VCaP (cell line): Measurements from ENCODE around the gene MIS18BP1.

Experiments used
- H3K27ac ChIP-seq: fragments of 450-650 bp; 2 replicates; pipeline ENCODE4 v1.5.1; 2017
- TF ChIP-seq, protein P1 (sequence below): fragments of 450-650 bp; conservative IDR thresholded peaks from 2 replicates; pipeline ENCODE4 v1.5.1; 2017; ENCODE audit warnings: mild to moderate bottlenecking, moderate library complexity

MIS18BP1 gene

DNA sequence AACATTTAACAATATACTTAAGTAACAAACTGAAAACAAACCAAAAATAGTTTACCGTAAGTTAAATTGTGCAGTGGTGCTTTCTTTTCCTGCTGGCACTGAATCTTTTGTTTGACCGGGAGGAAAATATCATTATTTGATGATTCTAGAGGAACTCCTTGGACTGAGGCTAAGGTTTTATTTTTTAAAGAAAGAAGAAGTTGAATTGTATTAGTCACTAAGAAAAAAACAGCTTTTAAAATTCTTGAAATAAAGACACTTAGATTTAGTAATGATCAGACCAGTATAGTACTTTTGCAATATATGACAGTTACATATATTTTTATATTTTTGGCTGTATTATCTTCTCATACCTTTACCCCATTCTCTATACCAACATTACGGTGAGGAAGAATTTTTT, 10.3 kb downstream of the MIS18BP1 start:
- TF ChIP-seq, protein P1, sequence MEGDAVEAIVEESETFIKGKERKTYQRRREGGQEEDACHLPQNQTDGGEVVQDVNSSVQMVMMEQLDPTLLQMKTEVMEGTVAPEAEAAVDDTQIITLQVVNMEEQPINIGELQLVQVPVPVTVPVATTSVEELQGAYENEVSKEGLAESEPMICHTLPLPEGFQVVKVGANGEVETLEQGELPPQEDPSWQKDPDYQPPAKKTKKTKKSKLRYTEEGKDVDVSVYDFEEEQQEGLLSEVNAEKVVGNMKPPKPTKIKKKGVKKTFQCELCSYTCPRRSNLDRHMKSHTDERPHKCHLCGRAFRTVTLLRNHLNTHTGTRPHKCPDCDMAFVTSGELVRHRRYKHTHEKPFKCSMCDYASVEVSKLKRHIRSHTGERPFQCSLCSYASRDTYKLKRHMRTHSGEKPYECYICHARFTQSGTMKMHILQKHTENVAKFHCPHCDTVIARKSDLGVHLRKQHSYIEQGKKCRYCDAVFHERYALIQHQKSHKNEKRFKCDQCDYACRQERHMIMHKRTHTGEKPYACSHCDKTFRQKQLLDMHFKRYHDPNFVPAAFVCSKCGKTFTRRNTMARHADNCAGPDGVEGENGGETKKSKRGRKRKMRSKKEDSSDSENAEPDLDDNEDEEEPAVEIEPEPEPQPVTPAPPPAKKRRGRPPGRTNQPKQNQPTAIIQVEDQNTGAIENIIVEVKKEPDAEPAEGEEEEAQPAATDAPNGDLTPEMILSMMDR, result no peak
- H3K27ac ChIP-seq, result no peak overlapping the region

DNA sequence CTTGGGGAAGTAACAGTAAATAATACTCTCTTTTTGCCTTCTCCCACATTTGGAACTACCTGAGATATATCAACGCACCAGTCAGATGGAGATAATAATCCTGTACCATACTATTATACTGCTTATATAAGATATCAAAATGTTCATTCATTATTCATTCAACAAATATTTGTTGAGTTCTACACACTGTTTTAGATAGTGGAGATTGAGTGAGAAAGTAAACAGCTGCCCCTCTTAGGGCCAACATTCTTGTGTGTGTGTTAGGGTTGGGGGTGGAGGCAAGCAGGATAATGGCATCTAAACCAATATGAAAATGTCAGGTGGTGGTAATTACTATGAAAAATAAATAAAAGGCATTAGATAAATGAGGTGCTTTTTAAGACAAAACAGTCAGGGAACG, 14.0 kb downstream of the MIS18BP1 start:
- TF ChIP-seq, protein P1, result no peak
- H3K27ac ChIP-seq, result no peak overlapping the region

DNA sequence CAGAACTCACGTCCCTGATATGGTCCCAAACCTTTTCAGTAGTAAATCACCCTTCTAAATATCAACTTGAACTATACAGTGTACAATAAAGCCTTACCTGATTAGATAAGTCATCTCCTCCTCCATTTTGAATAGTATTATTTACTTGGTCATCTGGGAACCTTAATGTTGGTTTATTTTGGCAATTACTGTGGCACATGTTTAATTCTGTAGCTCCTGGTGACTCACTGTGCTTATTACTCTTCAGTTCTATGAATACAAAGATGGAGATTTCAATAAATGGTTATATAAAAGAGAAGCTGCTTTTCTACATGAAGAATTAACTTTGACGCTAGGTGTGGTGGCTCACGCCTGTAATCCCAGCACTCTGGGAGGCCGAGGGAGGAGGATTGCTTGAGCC, 25.4 kb downstream of the MIS18BP1 start:
- H3K27ac ChIP-seq, result no peak overlapping the region
- TF ChIP-seq, protein P1, result no peak

DNA sequence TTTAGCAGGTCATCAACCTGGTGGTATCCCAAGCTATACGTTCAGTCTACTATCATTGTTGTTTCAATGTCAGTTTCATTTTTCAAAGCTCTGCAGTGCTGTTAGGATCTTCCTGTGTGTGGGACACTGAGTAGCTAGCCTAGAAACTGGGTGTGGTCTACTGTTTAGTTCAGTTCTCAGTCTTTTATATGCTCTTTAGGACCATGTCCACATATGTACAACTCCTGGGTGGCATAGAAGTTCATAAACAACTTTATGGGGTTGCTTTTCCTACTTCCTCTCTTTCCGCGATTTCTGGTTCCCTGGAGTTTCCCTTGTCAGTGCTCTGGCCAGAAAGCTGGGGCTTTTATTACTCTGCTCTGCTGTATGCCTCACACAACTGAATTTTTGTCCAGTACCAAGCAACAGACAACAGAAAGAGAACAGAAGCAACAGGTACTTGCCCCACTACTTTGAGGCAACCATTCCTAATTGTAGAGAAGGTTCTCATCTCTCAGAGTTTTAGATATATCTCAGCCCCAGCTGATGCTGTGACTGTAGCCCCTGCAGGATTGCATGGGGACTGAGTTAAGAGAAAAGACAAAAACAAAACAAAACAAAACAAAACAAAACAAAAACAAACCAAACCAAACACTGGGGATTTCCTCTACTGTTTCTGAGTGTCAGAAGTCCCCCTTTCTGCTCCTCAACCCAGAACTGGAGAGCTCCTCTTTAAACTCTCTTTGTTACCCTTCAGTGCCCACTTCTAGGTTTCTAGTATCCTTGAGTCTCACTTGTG, 30.3 kb downstream of the MIS18BP1 start:
- no peak overlapping the region for H3K27ac ChIP-seq
- TF ChIP-seq, protein P1, result no peak

DNA sequence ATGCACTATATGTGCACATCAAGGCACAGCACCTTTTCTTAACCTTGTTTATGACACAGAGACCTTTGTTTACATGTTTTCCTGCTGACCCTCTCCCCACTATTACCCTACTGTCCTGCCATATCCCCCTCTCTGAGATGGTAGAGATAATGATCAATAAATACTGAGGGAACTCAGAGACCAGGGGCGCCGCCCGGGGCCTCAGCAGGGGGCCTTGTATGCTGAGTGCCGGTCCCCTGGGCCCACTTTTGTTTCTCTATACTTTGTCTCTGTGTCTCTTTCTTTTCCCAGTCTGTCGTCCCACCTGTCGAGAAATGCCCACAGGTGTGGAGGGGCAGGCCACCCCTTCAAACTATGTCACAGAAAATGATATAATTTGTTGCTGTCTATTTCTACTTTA, 38.7 kb downstream of the MIS18BP1 start:
- H3K27ac ChIP-seq, result peak overlapping the region; percentile 52

DNA sequence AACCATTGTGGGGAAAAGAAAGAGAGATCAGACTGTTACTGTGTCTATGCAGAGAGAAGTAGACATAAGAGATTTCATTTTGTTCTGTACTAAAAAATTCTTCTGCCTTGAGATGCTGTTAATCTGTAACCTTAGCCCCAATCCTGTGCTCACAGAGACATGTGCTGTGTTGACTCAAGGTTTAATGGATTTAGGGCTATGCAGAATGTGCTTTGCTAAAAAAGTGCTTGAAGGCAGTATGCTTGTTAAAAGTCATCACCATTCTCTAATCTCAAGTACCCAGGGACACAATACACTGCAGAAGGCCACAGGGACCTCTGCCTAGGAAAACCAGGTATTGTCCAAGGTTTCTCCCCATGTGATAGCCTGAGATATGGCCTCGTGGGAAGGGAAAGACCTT, 39.3 kb downstream of the MIS18BP1 start:
- peak overlapping the region; percentile 52 for H3K27ac ChIP-seq

DNA sequence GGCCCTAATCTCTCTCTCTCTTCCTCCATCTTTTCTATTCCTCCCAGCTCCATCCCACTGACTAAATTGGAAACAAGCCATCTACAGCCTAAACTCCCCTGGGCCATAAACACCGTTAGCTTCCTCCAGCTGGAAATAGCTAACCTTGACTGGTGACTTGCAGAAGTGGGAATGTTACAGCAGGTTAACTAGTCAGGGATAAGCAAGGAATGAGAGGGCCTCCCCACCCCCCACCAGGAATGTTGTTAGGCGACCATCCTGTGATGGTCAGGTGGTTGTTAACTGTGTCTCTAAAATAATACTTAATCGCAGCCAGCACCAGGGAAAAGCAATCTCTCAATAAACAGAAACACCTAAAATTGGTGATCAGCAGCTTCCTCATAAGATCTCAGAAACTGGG, 40.8 kb downstream of the MIS18BP1 start:
- no peak overlapping the region for H3K27ac ChIP-seq
- TF ChIP-seq, protein P1, result no peak

DNA sequence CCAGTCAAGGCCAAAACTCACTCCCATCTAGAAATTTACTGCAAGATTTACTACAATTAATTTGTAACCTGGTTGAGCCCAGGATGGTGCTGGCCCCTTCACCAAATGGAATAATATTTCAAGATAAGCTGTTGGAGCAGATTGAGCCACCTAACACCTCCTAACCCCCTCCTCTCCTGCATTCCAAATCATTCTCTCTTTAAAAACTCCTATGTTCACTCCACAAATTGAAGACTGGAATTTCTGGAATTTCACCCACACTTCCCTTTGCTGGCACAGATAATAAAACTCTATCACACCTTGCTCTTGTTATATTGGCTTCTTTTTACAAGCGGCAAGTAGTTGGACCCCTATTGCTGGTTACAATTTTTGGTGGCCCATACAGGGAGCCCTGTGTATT, 41.7 kb downstream of the MIS18BP1 start:
- no peak overlapping the region for H3K27ac ChIP-seq

More for the DNA sequence above, 41.7 kb downstream of the MIS18BP1 start:
- TF ChIP-seq, protein P1, result no peak
